CD4-positive, alpha-beta T cell (primary cell): ENCODE results near the gene PGC. TPM values are rescaled to one million over a fixed set of nuclear protein-coding genes. Genes with fewer than 3 reads are reported as not detected.

ENCODE experiments used
- ATAC-seq: fragments of 200-7000 bp; cut with Tn5 transposase; one replicate; pipeline ENCODE4 v1.10.0; 2022; ENCODE audit warnings: mild to moderate bottlenecking; ENCODE audit not compliant: poor library complexity
- CTCF ChIA-PET: fragments of 350-600 bp; sonication (Branson Sonifier 250); formaldehyde crosslinking; loops from one replicate; lab custom pipeline; 2021; ENCODE audit warnings: antibody characterized with exemption, inconsistent platforms; lab: Charles Lee
- POLR2A ChIA-PET: fragments of 350-600 bp; sonication (Branson Sonifier 250); formaldehyde crosslinking; loops from one replicate; lab custom pipeline; 2021; ENCODE audit warnings: antibody characterized with exemption, inconsistent platforms; lab: Charles Lee
- DNase-seq, 14 experiments: peaks; one replicate each; pipeline ENCODE4 v3.0.0-alpha.2; 2013 to 2020; ENCODE audit warnings: mixed read lengths in 2 of 14
- H3K27ac ChIP-seq, 2 donors: one replicate each; pipeline versions ENCODE4 v1.5.1 to v1.7.0; 2013; ENCODE audit warnings: low read length in 2 of 2, low read depth in 1 of 2, mild to moderate bottlenecking in 1 of 2
- H3K27me3 ChIP-seq, 2 experiments: 1 replicate in 1 of 2; 2 replicates in 1 of 2; pipeline versions ENCODE4 v1.6.1 to v1.7.0; 2013; ENCODE audit warnings: low read length in 2 of 2, control low read depth in 1 of 2, mild to moderate bottlenecking in 1 of 2, moderate library complexity in 1 of 2; ENCODE audit not compliant: insufficient read depth in 2 of 2, control insufficient read depth in 1 of 2
- H3K36me3 ChIP-seq: one replicate; pipeline ENCODE4 v1.6.1; 2013; ENCODE audit warnings: low read length, control low read depth; ENCODE audit not compliant: insufficient read depth
- H3K4me1 ChIP-seq: one replicate; pipeline ENCODE4 v1.6.1; 2013; ENCODE audit warnings: low read length, control low read depth; ENCODE audit not compliant: insufficient read depth
- H3K4me3 ChIP-seq: one replicate; pipeline ENCODE4 v1.5.1; 2013; ENCODE audit warnings: mild to moderate bottlenecking, low read length, moderate library complexity
- H3K9me3 ChIP-seq, 2 experiments: 1 replicate in 1 of 2; 2 replicates in 1 of 2; pipeline versions ENCODE4 v1.6.1 to v1.7.0; 2013; ENCODE audit warnings: low read length in 2 of 2, mild to moderate bottlenecking in 2 of 2, control low read depth in 1 of 2, moderate library complexity in 1 of 2; ENCODE audit not compliant: control insufficient read depth in 1 of 2, insufficient read depth in 1 of 2
- H3K27ac Mint-ChIP-seq: one replicate; pipeline ENCODE4 v1.8.0; 2020; ENCODE audit warnings: mixed read lengths
- H3K27me3 Mint-ChIP-seq: one replicate; pipeline ENCODE4 v1.8.0; 2021; ENCODE audit warnings: mixed read lengths
- H3K36me3 Mint-ChIP-seq: one replicate; pipeline ENCODE4 v1.8.0; 2021; ENCODE audit warnings: low read depth, mixed read lengths
- H3K4me1 Mint-ChIP-seq: one replicate; pipeline ENCODE4 v1.8.0; 2021; ENCODE audit warnings: low read depth, mixed read lengths
- H3K4me3 Mint-ChIP-seq: one replicate; pipeline ENCODE4 v1.8.0; 2020; ENCODE audit warnings: mild to moderate bottlenecking, mixed read lengths
- H3K9me3 Mint-ChIP-seq: one replicate; pipeline ENCODE4 v1.8.0; 2020; ENCODE audit warnings: mixed read lengths
- CTCF ChIP-seq: fragments of 200-600 bp; IDR thresholded peaks from one replicate; pipeline ENCODE4 v1.8.0; 2022; ENCODE audit warnings: antibody characterized with exemption, mild to moderate bottlenecking
- intact Hi-C, 2 experiments: fragments of 100-400 bp; cut with DNase I in 1 of 2; cut with micrococcal nuclease in 1 of 2; formaldehyde crosslinking; loops; one replicate each; pipeline versions ENCODE4 v1.15.1 to v1.9.0; 2023 to 2025; cut with DNase I, micrococcal nuclease
- total RNA-seq, 174 experiments: library from RNA in 2 of 174; stranded (reverse) in 2 of 174; gene quantifications; one replicate each; pipeline ENCODE4 v1.2.3 and lab custom pipeline; 2021 to 2026

PGC gene
- total RNA-seq, 2 experiments from 2014 or later, result not detected

GRCh38 chr6:41744236-41744787 is 2.9 kb downstream of the PGC start:
- H3K4me1 ChIP-seq, result no peaks in the 10 kb centered on the region
- no peak overlapping the region for H3K4me3 ChIP-seq
- POLR2A ChIA-PET, result no interaction called here
- intact Hi-C loops, result no loop called here
- Mint-ChIP-seq H3K36me3 (no peaks in the 10 kb centered on the region), H3K27ac (no peak overlapping the region), H3K27me3 (no peaks in the 10 kb centered on the region), H3K9me3 (no peaks in the 10 kb centered on the region), H3K4me3 (no peak overlapping the region), H3K4me1 (no peaks in the 10 kb centered on the region)
- CTCF ChIA-PET, result no interaction called here
- ATAC-seq, result no peak
- no peaks in the 10 kb centered on the region for H3K36me3 ChIP-seq
- no peak overlapping the region for H3K27ac ChIP-seq
- no peak for TF ChIP-seq CTCF
- no peaks in the 10 kb centered on the region for H3K9me3 ChIP-seq
- H3K27me3 ChIP-seq, result peaks cover 0 to 3% of the 10 kb centered on the region in 2 experiments
- DNase-seq, result no peak

- Mint-ChIP-seq H3K36me3 (no peaks in the 10 kb centered on the region), H3K27ac (no peak overlapping the region), H3K4me1 (no peaks in the 10 kb centered on the region), H3K4me3 (no peak overlapping the region), H3K27me3 (no peaks in the 10 kb centered on the region), H3K9me3 (no peaks in the 10 kb centered on the region)
- Histone ChIP-seq H3K4me1 (no peaks in the 10 kb centered on the region), H3K9me3 (no peaks in the 10 kb centered on the region), H3K27me3 (peaks cover 0 to 5% of the 10 kb centered on the region in 2 experiments), H3K4me3 (no peak overlapping the region), H3K36me3 (no peaks in the 10 kb centered on the region), H3K27ac (no peak overlapping the region)
- no peak for DNase-seq
- ATAC-seq, result no peak
- TF ChIP-seq CTCF, result no peak
- POLR2A ChIA-PET, result no interaction called here
- intact Hi-C loops, result no loop called here
- CTCF ChIA-PET, result no interaction called here
These were observed 3.6 kb downstream of the PGC start for GRCh38 chr6:41743406-41744235.

- peaks cover 0 to 3% of the 10 kb centered on the region in 2 experiments for H3K27me3 ChIP-seq
- CTCF ChIA-PET, result no interaction called here
- H3K4me3 Mint-ChIP-seq, result no peak overlapping the region
These were observed 5.3 kb downstream of the PGC start for GRCh38 chr6:41741625-41742490.

More at GRCh38 chr6:41741625-41742490, 5.3 kb downstream of the PGC start:
- H3K27ac Mint-ChIP-seq, result no peak overlapping the region
- H3K36me3 ChIP-seq, result no peaks in the 10 kb centered on the region
- no peaks in the 10 kb centered on the region for H3K4me1 Mint-ChIP-seq
- no peak overlapping the region for H3K4me3 ChIP-seq
- TF ChIP-seq CTCF, result no peak
- DNase-seq (no peak), ATAC-seq (no peak)
- no peaks in the 10 kb centered on the region for H3K27me3 Mint-ChIP-seq
- no peaks in the 10 kb centered on the region for H3K4me1 ChIP-seq
- no peak overlapping the region for H3K27ac ChIP-seq
- H3K9me3 ChIP-seq, result no peaks in the 10 kb centered on the region
- H3K9me3 Mint-ChIP-seq, result no peaks in the 10 kb centered on the region
- intact Hi-C loops, result no loop called here
- POLR2A ChIA-PET, result no interaction called here
- no peaks in the 10 kb centered on the region for H3K36me3 Mint-ChIP-seq
